Measurements from ENCODE around the gene DDX56.
"Not testable (repeated sequence)": the region's sequence is repeated elsewhere in the genome, so short reads cannot be mapped to it uniquely, and the experiment has no call there.

DDX56 gene

GRCh38 chr7:44615149-44615611 lies 41.5 kb upstream of the DDX56 start:
- no peak overlapping the region for H3K27ac ChIP-seq (ENCODE audit: low read depth, low read length)
- no peak overlapping the region for H3K9ac ChIP-seq (ENCODE audit: low read depth, low read length)
- H3K4me3 ChIP-seq (ENCODE audit: low read length): no peak overlapping the region
- no peaks in the 10 kb centered on the region for H3K27me3 ChIP-seq (ENCODE audit: insufficient read depth, low read length)
- 0 out of 2 replicates have a peak, but pooled peaks cover 6% of the 10 kb centered on the region for H3K4me1 ChIP-seq (ENCODE audit: insufficient read depth, low read length)
- WGBS: 89% methylated on average over 2 of the region's 2 CpGs
- no peaks in the 10 kb centered on the region for H3K9me3 ChIP-seq (ENCODE audit: insufficient read depth, low read depth, low read length)
- no peaks in the 10 kb centered on the region for H3K36me3 ChIP-seq (ENCODE audit: insufficient read depth, low read length)

- H3K27ac ChIP-seq (ENCODE audit: low read depth, low read length): no peak overlapping the region
- peaks cover 3% of the 10 kb centered on the region; the same call in 1 of the 2 replicates for H3K27me3 ChIP-seq (ENCODE audit: insufficient read depth, low read length)
- no peaks in the 10 kb centered on the region for H3K9me3 ChIP-seq (ENCODE audit: insufficient read depth, low read depth, low read length)
- no peaks in the 10 kb centered on the region for H3K36me3 ChIP-seq (ENCODE audit: insufficient read depth, low read length)
- 99% methylated on average over 3 of the region's 3 CpGs for WGBS
- no peak overlapping the region for H3K9ac ChIP-seq (ENCODE audit: low read depth, low read length)
- 0 out of 2 replicates have a peak, but pooled peaks cover 6% of the 10 kb centered on the region for H3K4me1 ChIP-seq (ENCODE audit: insufficient read depth, low read length)
- no peak overlapping the region for H3K4me3 ChIP-seq (ENCODE audit: low read length)
Measured at GRCh38 chr7:44609829-44610228, 36.1 kb upstream of the DDX56 start.

- no peak overlapping the region for H3K9ac ChIP-seq (ENCODE audit: low read depth, low read length)
- no peaks in the 10 kb centered on the region for H3K36me3 ChIP-seq (ENCODE audit: insufficient read depth, low read length)
- 94% methylated on average over 14 of the region's 14 CpGs for WGBS
- no peak overlapping the region for H3K27ac ChIP-seq (ENCODE audit: low read depth, low read length)
- no peak overlapping the region for H3K4me3 ChIP-seq (ENCODE audit: low read length)
- no peaks in the 10 kb centered on the region for H3K9me3 ChIP-seq (ENCODE audit: insufficient read depth, low read depth, low read length)
- peaks cover 4% of the 10 kb centered on the region; the same call in 1 of the 2 replicates for H3K27me3 ChIP-seq (ENCODE audit: insufficient read depth, low read length)
- 0 out of 2 replicates have a peak, but pooled peaks cover 1% of the 10 kb centered on the region for H3K4me1 ChIP-seq (ENCODE audit: insufficient read depth, low read length)
Measured at GRCh38 chr7:44608916-44609648, 35.4 kb upstream of the DDX56 start.

GRCh38 chr7:44607141-44608068 lies 33.7 kb upstream of the DDX56 start:
- no peaks in the 10 kb centered on the region for H3K4me1 ChIP-seq (ENCODE audit: insufficient read depth, low read length)

GRCh38 chr7:44606341-44607140 lies 32.8 kb upstream of the DDX56 start, which contains the start of gene OGDH:
TSS of gene OGDH (plus strand) at chr7:44606627. CDS start at chr7:44624344, 17,717 bp downstream.
- under 1% methylated on average over 93 of the region's 93 CpGs for WGBS
- no peaks in the 10 kb centered on the region for H3K4me1 ChIP-seq (ENCODE audit: insufficient read depth, low read length)
- peak within 1 kb of the TSS; percentile 91 for H3K9ac ChIP-seq (ENCODE audit: low read depth, low read length)
- peak within 1 kb of the TSS; percentile 88 for H3K4me3 ChIP-seq (ENCODE audit: low read length)
- peaks cover 4% of the 10 kb centered on the region; the same call in 1 of the 2 replicates for H3K27me3 ChIP-seq (ENCODE audit: insufficient read depth, low read length)
- peak within 1 kb of the TSS; percentile 93 for H3K27ac ChIP-seq (ENCODE audit: low read depth, low read length)
- no peaks in the 10 kb centered on the region for H3K9me3 ChIP-seq (ENCODE audit: insufficient read depth, low read depth, low read length)
- H3K36me3 ChIP-seq (ENCODE audit: insufficient read depth, low read length): no peaks in the 10 kb centered on the region

More at GRCh38 chr7:44607141-44608068, 33.7 kb upstream of the DDX56 start:
- Histone ChIP-seq H3K36me3 (ENCODE audit: insufficient read depth, low read length) (no peaks in the 10 kb centered on the region), H3K9ac (ENCODE audit: low read depth, low read length) (peak overlapping the region; percentile 91), H3K27me3 (ENCODE audit: insufficient read depth, low read length) (peaks cover 4% of the 10 kb centered on the region; the same call in 1 of the 2 replicates), H3K27ac (ENCODE audit: low read depth, low read length) (peak overlapping the region; percentile 93), H3K4me3 (ENCODE audit: low read length) (peak overlapping the region; percentile 88), H3K9me3 (ENCODE audit: insufficient read depth, low read depth, low read length) (no peaks in the 10 kb centered on the region)
- WGBS: 50% methylated on average over 34 of the region's 35 CpGs

- Histone ChIP-seq H3K9me3 (ENCODE audit: insufficient read depth, low read depth, low read length) (no peaks in the 10 kb centered on the region), H3K27ac (ENCODE audit: low read depth, low read length) (no peak overlapping the region), H3K36me3 (ENCODE audit: insufficient read depth, low read length) (no peaks in the 10 kb centered on the region), H3K27me3 (ENCODE audit: insufficient read depth, low read length) (peaks cover 4% of the 10 kb centered on the region; the same call in 1 of the 2 replicates), H3K9ac (ENCODE audit: low read depth, low read length) (no peak overlapping the region), H3K4me3 (ENCODE audit: low read length) (no peak overlapping the region), H3K4me1 (ENCODE audit: insufficient read depth, low read length) (no peaks in the 10 kb centered on the region)
- WGBS: 86% methylated on average over 2 of the region's 2 CpGs
Measured at GRCh38 chr7:44604941-44605340, 31.2 kb upstream of the DDX56 start.

- Histone ChIP-seq H3K27me3 (ENCODE audit: insufficient read depth, low read length) (peaks cover 4% of the 10 kb centered on the region; the same call in 1 of the 2 replicates), H3K36me3 (ENCODE audit: insufficient read depth, low read length) (no peaks in the 10 kb centered on the region), H3K27ac (ENCODE audit: low read depth, low read length) (no peak overlapping the region), H3K4me3 (ENCODE audit: low read length) (no peak overlapping the region), H3K9me3 (ENCODE audit: insufficient read depth, low read depth, low read length) (no peaks in the 10 kb centered on the region), H3K4me1 (ENCODE audit: insufficient read depth, low read length) (no peaks in the 10 kb centered on the region), H3K9ac (ENCODE audit: low read depth, low read length) (no peak overlapping the region)
- WGBS: 86% methylated on average over 6 of the region's 6 CpGs
Measured at GRCh38 chr7:44603193-44603592, 29.5 kb upstream of the DDX56 start.

GRCh38 chr7:44602576-44602910 lies 28.8 kb upstream of the DDX56 start:
- H3K9ac ChIP-seq (ENCODE audit: low read depth, low read length): no peak overlapping the region
- WGBS: 43% methylated on average over 1 of the region's 1 CpG
- H3K9me3 ChIP-seq (ENCODE audit: insufficient read depth, low read depth, low read length): no peaks in the 10 kb centered on the region
- H3K4me3 ChIP-seq (ENCODE audit: low read length): no peak overlapping the region
- H3K27ac ChIP-seq (ENCODE audit: low read depth, low read length): no peak overlapping the region
- peaks cover 4% of the 10 kb centered on the region; the same call in 1 of the 2 replicates for H3K27me3 ChIP-seq (ENCODE audit: insufficient read depth, low read length)
- no peaks in the 10 kb centered on the region for H3K36me3 ChIP-seq (ENCODE audit: insufficient read depth, low read length)
- H3K4me1 ChIP-seq (ENCODE audit: insufficient read depth, low read length): no peaks in the 10 kb centered on the region

GRCh38 chr7:44599222-44599621 lies 25.5 kb upstream of the DDX56 start:
- Histone ChIP-seq H3K27me3 (ENCODE audit: insufficient read depth, low read length) (no peaks in the 10 kb centered on the region), H3K4me3 (ENCODE audit: low read length) (no peak overlapping the region), H3K4me1 (ENCODE audit: insufficient read depth, low read length) (no peaks in the 10 kb centered on the region), H3K9me3 (ENCODE audit: insufficient read depth, low read depth, low read length) (no peaks in the 10 kb centered on the region), H3K9ac (ENCODE audit: low read depth, low read length) (no peak overlapping the region), H3K36me3 (ENCODE audit: insufficient read depth, low read length) (no peaks in the 10 kb centered on the region), H3K27ac (ENCODE audit: low read depth, low read length) (no peak overlapping the region)
- WGBS: 81% methylated on average over 3 of the region's 3 CpGs

- H3K9me3 ChIP-seq (ENCODE audit: insufficient read depth, low read depth, low read length); H3K27ac ChIP-seq (ENCODE audit: low read depth, low read length); H3K36me3 ChIP-seq (ENCODE audit: insufficient read depth, low read length); H3K27me3 ChIP-seq (ENCODE audit: insufficient read depth, low read length); H3K9ac ChIP-seq (ENCODE audit: low read depth, low read length); H3K4me3 ChIP-seq (ENCODE audit: low read length); H3K4me1 ChIP-seq (ENCODE audit: insufficient read depth, low read length): not testable (repeated sequence)
- WGBS: 89% methylated on average over 8 of the region's 8 CpGs
Measured at GRCh38 chr7:44597181-44597580, 23.5 kb upstream of the DDX56 start.

All from HUES64 (cell line).